BJ (cell line): ENCODE results near the gene DDX17. TPM values are rescaled to one million over a fixed set of nuclear protein-coding genes. Genes with fewer than 3 reads are reported as not detected.

Experiments
- CTCF ChIA-PET: fragments of 350-600 bp; formaldehyde crosslinking; extraction: SDS; loops from one replicate; lab custom pipeline; 2021; ENCODE audit warnings: antibody characterized with exemption, inconsistent platforms; lab: Yijun Ruan, JAX
- POLR2A ChIA-PET: fragments of 300-600 bp; sonication (Branson Sonifier 250); formaldehyde crosslinking; extraction: SDS; loops from one replicate; lab custom pipeline; 2021; ENCODE audit warnings: antibody characterized with exemption; lab: Charles Lee
- DNase-seq: peaks from one replicate; pipeline ENCODE4 v3.0.0-alpha.2; 2011; ENCODE audit warnings: low read depth
- H3K27me3 ChIP-seq: 2 replicates; pipeline ENCODE4 v1.6.0; 2011; ENCODE audit warnings: low read length; ENCODE audit not compliant: control insufficient read depth, insufficient read depth
- H3K36me3 ChIP-seq: 2 replicates; pipeline ENCODE4 v1.5.1; 2011; ENCODE audit warnings: low read length; ENCODE audit not compliant: control insufficient read depth, insufficient read depth
- H3K4me3 ChIP-seq: 2 replicates; pipeline ENCODE4 v1.5.1; 2011; ENCODE audit warnings: low read depth, mild to moderate bottlenecking, control low read depth, low read length
- CTCF ChIP-seq: IDR thresholded peaks from 2 replicates; pipeline ENCODE4 v1.5.1; 2011; ENCODE audit warnings: low read depth, mild to moderate bottlenecking, control low read depth, inconsistent platforms, low read length, moderate library complexity; ENCODE audit not compliant: insufficient read depth
- polyA plus RNA-seq: library from polyadenylated mRNA; depleted of rRNA; stranded (reverse); fragments of >200 nt; gene quantifications from 2 replicates; pipeline ENCODE4 v1.2.3, GENCODE V29; 2011; rRNA removed

The DDX17 gene
- polyA plus RNA-seq, 1 experiment: 318 TPM

DNA sequence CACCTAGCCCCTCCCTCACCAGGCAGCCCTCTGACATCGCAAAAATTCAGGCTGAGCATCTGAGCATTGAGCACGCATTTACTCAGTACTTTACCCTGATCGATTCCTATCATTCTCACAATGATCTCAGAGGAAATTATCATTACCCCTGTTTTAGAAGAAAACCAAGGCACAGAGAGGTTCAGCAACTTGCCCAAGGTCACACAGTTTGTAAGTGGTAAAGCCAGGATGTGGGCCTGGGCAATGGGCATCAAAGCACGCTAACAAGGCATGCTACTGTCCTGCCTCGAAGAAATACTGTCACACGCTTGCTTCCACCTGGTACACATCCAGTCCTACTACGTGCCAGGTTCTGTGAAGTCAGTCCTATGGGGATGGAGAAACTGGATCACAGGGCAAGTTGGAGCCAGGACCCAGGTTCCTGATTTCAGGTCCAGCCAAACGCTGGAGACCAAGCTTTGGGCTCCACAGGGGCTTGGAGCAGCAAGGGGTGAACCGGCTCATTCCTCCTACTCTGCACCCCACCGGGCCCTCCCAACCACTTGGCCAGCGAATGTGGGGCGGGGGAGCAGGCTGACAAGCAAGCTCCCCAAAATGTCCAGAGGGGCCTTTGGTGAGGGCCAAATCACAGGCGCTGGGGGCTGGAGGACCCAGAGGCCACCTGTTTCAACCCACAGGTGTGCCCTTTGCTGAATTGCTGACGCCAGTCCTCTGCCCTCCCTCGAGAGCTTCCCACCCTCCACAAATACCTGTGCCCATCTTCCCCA is 69.3 kb downstream of the DDX17 start:
- no peak for DNase-seq
- CTCF ChIA-PET: interaction anchor here (1.1 kb wide), 1 partner anchor 9 kb away, joined by 3 read pairs; no protein-coding TSS in a partner anchor
- peaks cover 3% of the 10 kb centered on the region for H3K27me3 ChIP-seq
- H3K4me3 ChIP-seq: no peak overlapping the region
- no peaks in the 10 kb centered on the region for H3K36me3 ChIP-seq
- POLR2A ChIA-PET: no interaction called here
- no peak for TF ChIP-seq CTCF

DNA sequence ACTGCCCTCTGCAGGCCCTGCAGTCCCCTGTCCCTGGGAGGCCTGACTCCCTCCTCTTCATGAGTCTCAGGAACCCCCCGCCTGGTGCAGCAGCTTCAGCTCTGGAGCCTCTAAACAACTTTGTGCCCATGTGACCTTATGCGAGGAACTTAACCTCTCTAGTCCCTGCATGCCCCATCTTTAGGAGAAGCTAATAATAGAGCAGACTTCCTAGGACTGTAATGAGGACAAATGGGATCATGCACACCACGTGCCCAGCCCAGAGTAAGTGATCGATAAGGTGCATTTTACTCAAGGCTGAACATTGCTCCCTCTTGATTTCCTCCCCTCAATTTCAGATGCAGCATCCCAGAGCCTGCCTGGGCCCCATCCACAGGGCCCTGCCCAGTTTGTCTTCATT is 70.1 kb downstream of the DDX17 start:
- no peak for TF ChIP-seq CTCF
- Histone ChIP-seq H3K36me3 (no peaks in the 10 kb centered on the region), H3K27me3 (peaks cover 3% of the 10 kb centered on the region; the same call in 1 of the 2 replicates), H3K4me3 (no peak overlapping the region)
- ChIA-PET CTCF (interaction anchor here (1.1 kb wide), 1 partner anchor 10 kb away, joined by 3 read pairs; no protein-coding TSS in a partner anchor), POLR2A (no interaction called here)
- no peak for DNase-seq

DNA sequence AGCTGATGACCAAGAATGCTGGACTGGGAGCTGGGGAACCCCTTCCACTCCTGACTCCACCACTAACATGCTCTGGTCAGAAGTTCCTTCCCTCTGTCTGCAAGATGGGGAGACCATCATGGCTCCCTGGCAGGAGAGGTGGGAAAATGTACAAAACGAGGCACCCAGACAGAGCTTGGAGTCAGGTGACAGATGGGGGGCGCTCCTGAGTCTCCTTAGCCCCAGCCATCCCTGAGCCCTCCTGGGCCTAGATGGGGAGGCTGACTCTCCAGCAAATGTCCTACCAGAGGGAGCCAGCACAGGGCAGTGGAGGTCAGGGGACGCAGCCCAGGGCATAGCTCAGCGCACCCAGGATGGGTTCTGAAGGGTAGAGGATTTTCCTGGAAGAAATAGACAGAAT is 71.1 kb downstream of the DDX17 start:
- POLR2A ChIA-PET: no interaction called here
- no peak for TF ChIP-seq CTCF
- CTCF ChIA-PET: interaction anchor here (1.1 kb wide), 1 partner anchor 11 kb away, joined by 3 read pairs; no protein-coding TSS in a partner anchor
- no peak for DNase-seq
- Histone ChIP-seq H3K27me3 (peaks cover 3% of the 10 kb centered on the region; the same call in 1 of the 2 replicates), H3K36me3 (no peaks in the 10 kb centered on the region), H3K4me3 (no peak overlapping the region)

- ChIA-PET POLR2A (no interaction called here), CTCF (no interaction called here)
- no peaks in the 10 kb centered on the region for H3K36me3 ChIP-seq
- TF ChIP-seq CTCF: no peak
- H3K4me3 ChIP-seq: no peak overlapping the region
- DNase-seq: no peak
- H3K27me3 ChIP-seq: peaks cover 6% of the 10 kb centered on the region
These were observed 72.2 kb downstream of the DDX17 start for GRCh38 chr22:38433871-38434270.

Other genes starting within 250 kb of the DDX17 start
- 26.5 and 75.5 TPM in 2 replicates for gene TMEM184B, start 233.3 kb downstream of the DDX17 start, polyA plus RNA-seq
- 120 and 183 TPM in 2 replicates for gene CSNK1E, start 188.9 kb downstream of the DDX17 start, polyA plus RNA-seq
- gene KCNJ4, start 51.1 kb downstream of the DDX17 start, polyA plus RNA-seq: not detected in 2 replicates
- 150 and 222 TPM in 2 replicates for gene KDELR3, start 38.2 kb downstream of the DDX17 start, polyA plus RNA-seq
- gene DMC1, start 63.9 kb upstream of the DDX17 start, polyA plus RNA-seq: 0.37 and 0.97 TPM in 2 replicates
- 0.69 and 1.0 TPM in 2 replicates for gene FAM227A, start 150.1 kb upstream of the DDX17 start, polyA plus RNA-seq
- 38.1 and 43.2 TPM in 2 replicates for gene CBY1, start 150.3 kb upstream of the DDX17 start, polyA plus RNA-seq
- gene TOMM22, start 175.6 kb upstream of the DDX17 start, polyA plus RNA-seq: 29.6 and 53.3 TPM in 2 replicates
- gene JOSD1, start 194.6 kb upstream of the DDX17 start, polyA plus RNA-seq: 40.9 and 43.6 TPM in 2 replicates
- 24.0 and 31.1 TPM in 2 replicates for gene GTPBP1, start 199.6 kb upstream of the DDX17 start, polyA plus RNA-seq
- 52.4 and 98.4 TPM in 2 replicates for gene SUN2, start 249.7 kb upstream of the DDX17 start, polyA plus RNA-seq